Liver (tissue), 9 donors: ENCODE data around the gene TRAPPC6A. TPM values are rescaled to one million over a fixed set of nuclear protein-coding genes. Genes with fewer than 3 reads are reported as not detected.
A peak's percentile ranks its signal among the peaks of the same experiment; 100 is the strongest.

Experiments
- DNase-seq: peaks from one replicate; pipeline ENCODE4 v3.0.0-alpha.2; 2017; ENCODE audit warnings: low spot score
- H3K27ac ChIP-seq, 2 donors: one replicate each; pipeline ENCODE4 v1.7.0; 2013; ENCODE audit warnings: inconsistent platforms in 2 of 2, low read length in 2 of 2, control low read depth in 1 of 2, low read depth in 1 of 2, mild to moderate bottlenecking in 1 of 2
- H3K27me3 ChIP-seq, 4 donors: one replicate each; pipeline versions ENCODE4 v1.6.1 to v1.7.0; 2013; ENCODE audit warnings: low read length in 3 of 4, inconsistent platforms in 1 of 4, mild to moderate bottlenecking in 1 of 4, moderate library complexity in 1 of 4; ENCODE audit not compliant: control insufficient read depth in 4 of 4, insufficient read depth in 4 of 4
- H3K36me3 ChIP-seq, 4 donors: one replicate each; pipeline versions ENCODE4 v1.6.1 to v1.7.0; 2013; ENCODE audit warnings: low read length in 3 of 4, mild to moderate bottlenecking in 3 of 4, low read depth in 1 of 4, moderate library complexity in 1 of 4; ENCODE audit not compliant: control insufficient read depth in 4 of 4, insufficient read depth in 3 of 4
- H3K4me1 ChIP-seq, 4 donors: one replicate each; pipeline versions ENCODE4 v1.6.1 to v1.7.0; 2013; ENCODE audit warnings: low read length in 3 of 4, mild to moderate bottlenecking in 3 of 4, moderate library complexity in 1 of 4; ENCODE audit not compliant: control insufficient read depth in 4 of 4, insufficient read depth in 4 of 4
- H3K4me3 ChIP-seq, 3 donors: one replicate each; pipeline versions ENCODE4 v1.6.1 to v1.7.0; 2013; ENCODE audit warnings: low read length in 3 of 3, control low read depth in 1 of 3, low read depth in 1 of 3, mild to moderate bottlenecking in 1 of 3
- H3K9ac ChIP-seq, 2 donors: one replicate each; pipeline ENCODE4 v1.7.0; 2013; ENCODE audit warnings: low read length in 2 of 2, mild to moderate bottlenecking in 2 of 2, moderate library complexity in 2 of 2, control low read depth in 1 of 2, low read depth in 1 of 2
- H3K9me3 ChIP-seq, 4 donors: one replicate each; pipeline versions ENCODE4 v1.6.1 to v1.7.0; 2013; ENCODE audit warnings: low read length in 3 of 4; ENCODE audit not compliant: control insufficient read depth in 4 of 4
- ATF3 ChIP-seq: IDR thresholded peaks from 2 replicates; pipeline ENCODE4 v1.6.1; 2016; ENCODE audit warnings: antibody characterized with exemption
- CTCF ChIP-seq: fragments of 150-350 bp; IDR thresholded peaks from 2 replicates; pipeline ENCODE4 v1.5.1; 2017; ENCODE audit warnings: improper control_type of control experiment, low read depth, low read length; ENCODE audit not compliant: missing input control
- EGR1 ChIP-seq, 2 donors: IDR thresholded peaks; 2 replicates each; pipeline ENCODE4 v1.6.1; 2016 to 2018; ENCODE audit warnings: antibody characterized with exemption in 2 of 2, low read depth in 2 of 2
- FOXA1 ChIP-seq: IDR thresholded peaks from 2 replicates; pipeline ENCODE4 v1.6.1; 2016; ENCODE audit warnings: antibody characterized with exemption
- FOXA2 ChIP-seq: IDR thresholded peaks from 2 replicates; pipeline ENCODE4 v1.6.1; 2016; ENCODE audit warnings: antibody characterized with exemption
- GABPA ChIP-seq, 2 donors: IDR thresholded peaks in 1 of 2; conservative IDR thresholded peaks in 1 of 2; 2 replicates each; pipeline ENCODE4 v1.6.1; 2016; ENCODE audit warnings: antibody characterized with exemption in 2 of 2, mild to moderate bottlenecking in 1 of 2, moderate library complexity in 1 of 2
- HNF4A ChIP-seq, 2 donors: conservative IDR thresholded peaks; 2 replicates each; pipeline ENCODE4 v1.6.1; 2016; ENCODE audit warnings: antibody characterized with exemption in 2 of 2, mild to moderate bottlenecking in 2 of 2
- HNF4G ChIP-seq: IDR thresholded peaks from 2 replicates; pipeline ENCODE4 v1.6.1; 2016; ENCODE audit warnings: antibody characterized with exemption
- JUND ChIP-seq, 2 donors: IDR thresholded peaks; 2 replicates each; pipeline ENCODE4 v1.6.1; 2016; ENCODE audit warnings: antibody characterized with exemption in 2 of 2
- MAX ChIP-seq: IDR thresholded peaks from 2 replicates; pipeline ENCODE4 v1.6.1; 2016; ENCODE audit warnings: antibody characterized with exemption
- NR2F2 ChIP-seq: IDR thresholded peaks from 2 replicates; pipeline ENCODE4 v1.6.1; 2016; ENCODE audit warnings: antibody characterized with exemption
- RAD21 ChIP-seq, 2 donors: IDR thresholded peaks; 2 replicates each; pipeline ENCODE4 v1.6.1; 2016; ENCODE audit warnings: antibody characterized with exemption in 2 of 2, mild to moderate bottlenecking in 2 of 2
- REST ChIP-seq: IDR thresholded peaks from 2 replicates; pipeline ENCODE4 v1.6.1; 2016; ENCODE audit warnings: antibody characterized with exemption, mild to moderate bottlenecking
- RXRA ChIP-seq, 2 donors: IDR thresholded peaks; 2 replicates each; pipeline ENCODE4 v1.6.1; 2017 to 2018; ENCODE audit warnings: antibody characterized with exemption in 2 of 2, mild to moderate bottlenecking in 1 of 2
- SP1 ChIP-seq: IDR thresholded peaks from 2 replicates; pipeline ENCODE4 v1.6.1; 2018; ENCODE audit warnings: antibody characterized with exemption, mild to moderate bottlenecking
- TAF1 ChIP-seq: conservative IDR thresholded peaks from 2 replicates; pipeline ENCODE4 v1.6.1; 2016; ENCODE audit warnings: antibody characterized with exemption, mild to moderate bottlenecking
- YY1 ChIP-seq: IDR thresholded peaks from 2 replicates; pipeline ENCODE4 v1.6.1; 2016; ENCODE audit warnings: antibody characterized with exemption, mild to moderate bottlenecking
- ZBTB33 ChIP-seq: IDR thresholded peaks from 2 replicates; pipeline ENCODE4 v1.6.1; 2016; ENCODE audit warnings: antibody characterized with exemption
- WGBS: extraction: QIAGEN DNeasy Blood & Tissue Kit; methylation state at CpG from one replicate; pipeline ENCODE4 v1.1.7; 2013; 5-methylcytosine and 5-hydroxymethylcytosine counted together
- polyA plus RNA-seq, 2 donors: library from polyadenylated mRNA; stranded (reverse) in 1 of 2; unstranded in 1 of 2; fragments of 200-250 nt in 1 of 2; fragments of >200 nt in 1 of 2; fragmentation: Nextera tagmentation in 1 of 2; extraction: Ambion mirVana in 1 of 2; gene quantifications; one replicate each; pipeline versions ENCODE4 v1.2.1 to v1.2.3, GENCODE V29; 2013 to 2015
- total RNA-seq, 2 donors: library from RNA; depleted of rRNA; stranded (reverse); fragments of >200 nt; gene quantifications; one replicate each; pipeline ENCODE4 v1.2.3, GENCODE V29; 2014
- donor health status: healthy.
- donor health status: healthy.
- donor health status: healthy.
- donor health status: healthy.
- donor health status: healthy.

The TRAPPC6A gene
- total and polyA plus RNA-seq, 4 donors: 14.8 to 52.2 (median 28.6) TPM

- H3K9ac ChIP-seq: no peak overlapping the region
- H3K4me3 ChIP-seq: no peak overlapping the region
- no peaks in the 10 kb centered on the region for H3K36me3 ChIP-seq
- TF ChIP-seq NR2F2 (peak; percentile 97), RXRA (IDR thresholded peaks at IDR 0.05) (peak in 1 of 2 donors; percentile 19), EGR1 (IDR thresholded peaks at IDR 0.05; ENCODE audit: low read depth in 2 of 2) (no peak), FOXA2 (no peak)
- no peaks in the 10 kb centered on the region for H3K27me3 ChIP-seq
- no peak for DNase-seq
- H3K9me3 ChIP-seq: no peaks in the 10 kb centered on the region
- 62% methylated on average over 17 of the region's 17 CpGs for WGBS
- no peak overlapping the region for H3K27ac ChIP-seq
- H3K4me1 ChIP-seq: peaks cover 0 to 6% (median 2%) of the 10 kb centered on the region in 4 donors
Observed at GRCh38 chr19:45211751-45212381, 33.8 kb upstream of the TRAPPC6A start.

GRCh38 chr19:45206328-45206727 is 28.3 kb upstream of the TRAPPC6A start:
- no peak for DNase-seq
- TF ChIP-seq GABPA (IDR thresholded peaks at IDR 0.05 in 1 of 2, conservative IDR thresholded peaks at IDR 0.05 in 1 of 2) (no peak), FOXA1 (no peak), TAF1 (no peak), REST (no peak), SP1 (no peak), YY1 (no peak), MAX (no peak), HNF4A (conservative IDR thresholded peaks at IDR 0.05) (no peak), RAD21 (IDR thresholded peaks at IDR 0.05) (no peak), HNF4G (no peak), JUND (IDR thresholded peaks at IDR 0.05) (no peak), RXRA (IDR thresholded peaks at IDR 0.05) (no peak), ATF3 (no peak), EGR1 (IDR thresholded peaks at IDR 0.05; ENCODE audit: low read depth in 2 of 2) (no peak), ZBTB33 (no peak), CTCF (no peak), NR2F2 (no peak)
- 87% methylated on average over 3 of the region's 3 CpGs for WGBS
- H3K36me3 ChIP-seq: no peaks in the 10 kb centered on the region
- H3K9ac ChIP-seq: no peak overlapping the region
- H3K9me3 ChIP-seq: no peaks in the 10 kb centered on the region
- no peaks in the 10 kb centered on the region for H3K27me3 ChIP-seq
- no peak overlapping the region for H3K4me3 ChIP-seq
- peaks cover 0 to 3% (median 1%) of the 10 kb centered on the region in 4 donors for H3K4me1 ChIP-seq
- H3K27ac ChIP-seq: no peak overlapping the region
